GM12874 (cell line): ENCODE results near the gene PGM2.

ENCODE experiments used
- CTCF ChIP-seq: IDR thresholded peaks from 2 replicates; pipeline ENCODE4 v1.5.1; 2011; ENCODE audit warnings: low read depth, mild to moderate bottlenecking, control low read depth, low read length, moderate library complexity; ENCODE audit not compliant: insufficient read depth

PGM2 gene

GRCh38 chr4:37904824-37905223 is 78.3 kb downstream of the PGM2 start:
- TF ChIP-seq CTCF, result no peak

GRCh38 chr4:37905533-37906169 is 79.2 kb downstream of the PGM2 start:
- TF ChIP-seq CTCF, result no peak

GRCh38 chr4:37908488-37909331 is 82.2 kb downstream of the PGM2 start:
- TF ChIP-seq CTCF, result no peak

- TF ChIP-seq CTCF, result no peak
Measured at GRCh38 chr4:37909332-37910090, 83.0 kb downstream of the PGM2 start.

- no peak for TF ChIP-seq CTCF
Measured at GRCh38 chr4:37910091-37910486, 83.6 kb downstream of the PGM2 start.
